DND-41 (cell line): ENCODE results near the gene BAIAP2L1.

Experiments used
- ATAC-seq: fragments of 200-7000 bp; cut with Tn5 transposase; 3 replicates; pipeline ENCODE4 v1.9.1; 2021; ENCODE audit warnings: low read depth; ENCODE audit not compliant: insufficient read depth
- DNase-seq: peaks from one replicate; pipeline ENCODE4 v3.0.0-alpha.2; 2020
- H2AFZ ChIP-seq: 2 replicates; pipeline ENCODE4 v1.6.0; 2012; ENCODE audit warnings: low read depth, low read length
- H3K27ac ChIP-seq: 2 replicates; pipeline ENCODE4 v1.5.1; 2012; ENCODE audit warnings: low read length, inconsistent platforms
- H3K27me3 ChIP-seq: fragments of 200-600 bp; sonication (generic); 2 replicates; pipeline ENCODE4 v1.6.0; 2012; ENCODE audit warnings: low read length, mild to moderate bottlenecking, inconsistent platforms; ENCODE audit not compliant: insufficient read depth, poor library complexity
- H3K36me3 ChIP-seq: 2 replicates; pipeline ENCODE4 v1.5.1; 2012; ENCODE audit warnings: low read length, inconsistent platforms; ENCODE audit not compliant: insufficient read depth
- H3K4me1 ChIP-seq: 2 replicates; pipeline ENCODE4 v1.5.1; 2012; ENCODE audit warnings: mild to moderate bottlenecking, low read length; ENCODE audit not compliant: insufficient read depth
- H3K4me2 ChIP-seq: 2 replicates; pipeline ENCODE4 v1.6.0; 2012; ENCODE audit warnings: mild to moderate bottlenecking, moderate library complexity, low read length, inconsistent platforms; ENCODE audit not compliant: insufficient read depth
- H3K4me3 ChIP-seq, 2 experiments: fragments of 200-600 bp in 1 of 2; shearing (Covaris generic) in 1 of 2; 2 replicates each; pipeline ENCODE4 v1.5.1; 2012 to 2016; ENCODE audit warnings: inconsistent platforms in 2 of 2, low read length in 2 of 2, mild to moderate bottlenecking in 2 of 2, low read depth in 1 of 2, moderate library complexity in 1 of 2
- H3K79me2 ChIP-seq: 2 replicates; pipeline ENCODE4 v1.6.0; 2012; ENCODE audit warnings: low read length, inconsistent platforms; ENCODE audit not compliant: insufficient read depth
- H3K9ac ChIP-seq: 2 replicates; pipeline ENCODE4 v1.6.0; 2012; ENCODE audit warnings: low read depth, mild to moderate bottlenecking, inconsistent platforms, low read length, moderate library complexity
- H3K9me3 ChIP-seq: 2 replicates; pipeline ENCODE4 v1.5.1; 2012; ENCODE audit warnings: low read length, moderate library complexity, mild to moderate bottlenecking, inconsistent platforms; ENCODE audit not compliant: insufficient read depth, severe bottlenecking
- H4K20me1 ChIP-seq: 2 replicates; pipeline ENCODE4 v1.6.0; 2012; ENCODE audit warnings: low read length; ENCODE audit not compliant: insufficient read depth
- CTCF ChIP-seq: IDR thresholded peaks from 2 replicates; pipeline ENCODE4 v1.5.1; 2012; ENCODE audit warnings: borderline replicate concordance, low read length, moderate library complexity, mild to moderate bottlenecking; ENCODE audit not compliant: poor library complexity, severe bottlenecking; ENCODE audit errors: extremely low read depth
- EZH2 ChIP-seq: IDR thresholded peaks from 3 replicates; pipeline ENCODE4 v1.6.1; 2012; ENCODE audit warnings: borderline replicate concordance, low read depth, mild to moderate bottlenecking, moderate library complexity, low read length, inconsistent platforms; ENCODE audit not compliant: severe bottlenecking

Gene BAIAP2L1

GRCh38 chr7:98406827-98407226 is 5.9 kb upstream of the BAIAP2L1 start:
- no peak overlapping the region for H2AFZ ChIP-seq
- TF ChIP-seq CTCF, result no peak
- no peak for TF ChIP-seq EZH2
- H3K9ac ChIP-seq, result no peak overlapping the region
- DNase-seq, result no peak
- no peaks in the 10 kb centered on the region for H4K20me1 ChIP-seq
- ATAC-seq, result no peak
- no peaks in the 10 kb centered on the region for H3K27me3 ChIP-seq
- no peaks in the 10 kb centered on the region for H3K9me3 ChIP-seq
- H3K27ac ChIP-seq, result no peak overlapping the region
- no peak overlapping the region for H3K4me3 ChIP-seq
- H3K79me2 ChIP-seq, result no peaks in the 10 kb centered on the region
- no peak overlapping the region for H3K4me2 ChIP-seq
- no peaks in the 10 kb centered on the region for H3K4me1 ChIP-seq
- no peaks in the 10 kb centered on the region for H3K36me3 ChIP-seq

GRCh38 chr7:98404840-98405239 is 4.0 kb upstream of the BAIAP2L1 start:
- no peak overlapping the region for H3K27ac ChIP-seq
- no peak overlapping the region for H2AFZ ChIP-seq
- H3K4me1 ChIP-seq, result no peaks in the 10 kb centered on the region
- H4K20me1 ChIP-seq, result no peaks in the 10 kb centered on the region
- DNase-seq, result no peak
- H3K79me2 ChIP-seq, result no peaks in the 10 kb centered on the region
- no peak overlapping the region for H3K4me3 ChIP-seq
- no peak overlapping the region for H3K9ac ChIP-seq
- no peak overlapping the region for H3K4me2 ChIP-seq
- ATAC-seq, result no peak
- H3K36me3 ChIP-seq, result no peaks in the 10 kb centered on the region
- H3K27me3 ChIP-seq, result no peaks in the 10 kb centered on the region
- H3K9me3 ChIP-seq, result no peaks in the 10 kb centered on the region
- TF ChIP-seq CTCF (no peak), EZH2 (no peak)

GRCh38 chr7:98399890-98400541 is 874 bp downstream of the BAIAP2L1 start:
- peaks cover 4% of the 10 kb centered on the region for H3K27me3 ChIP-seq
- no peak overlapping the region for H3K4me3 ChIP-seq
- no peaks in the 10 kb centered on the region for H3K9me3 ChIP-seq
- no peak for ATAC-seq
- TF ChIP-seq EZH2, result no peak
- no peak for TF ChIP-seq CTCF
- no peak for DNase-seq
- no peak overlapping the region for H2AFZ ChIP-seq
- no peak overlapping the region for H3K27ac ChIP-seq
- H3K4me1 ChIP-seq, result no peaks in the 10 kb centered on the region
- no peaks in the 10 kb centered on the region for H4K20me1 ChIP-seq
- H3K36me3 ChIP-seq, result no peaks in the 10 kb centered on the region
- H3K4me2 ChIP-seq, result no peak overlapping the region
- H3K79me2 ChIP-seq, result no peaks in the 10 kb centered on the region
- no peak overlapping the region for H3K9ac ChIP-seq
